H1 (cell line): ENCODE data around the gene BCAS1. TPM values are rescaled to one million over a fixed set of nuclear protein-coding genes. Genes with fewer than 3 reads are reported as not detected.

Experiments
- CEBPB ChIP-seq: IDR thresholded peaks from 2 replicates; pipeline ENCODE4 v1.6.1; 2012; ENCODE audit warnings: low read depth, low read length
- EP300 ChIP-seq, 2 experiments: IDR thresholded peaks; 1 replicate in 1 of 2; 2 replicates in 1 of 2; pipeline ENCODE4 v1.6.1; 2011 to 2012; ENCODE audit warnings: low read depth in 2 of 2, low read length in 2 of 2, mild to moderate bottlenecking in 2 of 2, borderline replicate concordance in 1 of 2, inconsistent platforms in 1 of 2, moderate library complexity in 1 of 2
- EZH2 ChIP-seq: fragments of 200-600 bp; sonication (generic); IDR thresholded peaks from 2 replicates; pipeline ENCODE4 v1.7.1; 2012; ENCODE audit warnings: low read depth, mild to moderate bottlenecking, moderate library complexity, low read length, inconsistent platforms; ENCODE audit not compliant: severe bottlenecking
- GTF2F1 ChIP-seq: IDR thresholded peaks from 2 replicates; pipeline ENCODE4 v1.6.1; 2012; ENCODE audit warnings: low read depth, low read length, improper control_type of control experiment, borderline replicate concordance
- NANOG ChIP-seq: IDR thresholded peaks from 2 replicates; pipeline ENCODE4 v1.6.1; 2011; ENCODE audit warnings: low read length, low read depth, mild to moderate bottlenecking, inconsistent platforms; ENCODE audit not compliant: insufficient read depth, poor library complexity, severe bottlenecking
- PHF8 ChIP-seq: fragments of 200-600 bp; sonication (generic); conservative IDR thresholded peaks from 2 replicates; pipeline ENCODE4 v1.7.1; 2012; ENCODE audit warnings: low read depth, mild to moderate bottlenecking, inconsistent platforms, low read length, moderate library complexity
- POLR2A ChIP-seq, 2 experiments: IDR thresholded peaks; 1 replicate in 1 of 2; 2 replicates in 1 of 2; pipeline ENCODE4 v1.6.1; 2011; ENCODE audit warnings: low read depth in 2 of 2, low read length in 2 of 2, mild to moderate bottlenecking in 2 of 2; ENCODE audit errors: control extremely low read depth in 1 of 2
- RBBP5 ChIP-seq: IDR thresholded peaks from 2 replicates; pipeline ENCODE4 v1.7.1; 2012; ENCODE audit warnings: low read depth, mild to moderate bottlenecking, inconsistent platforms, low read length, moderate library complexity, borderline replicate concordance
- RXRA ChIP-seq: IDR thresholded peaks from 2 replicates; pipeline ENCODE4 v1.6.1; 2011; ENCODE audit warnings: low read depth, mild to moderate bottlenecking, low read length, moderate library complexity; ENCODE audit not compliant: insufficient read depth
- SIN3A ChIP-seq, 2 experiments: IDR thresholded peaks in 1 of 2; conservative IDR thresholded peaks in 1 of 2; 2 replicates each; pipeline ENCODE4 v1.6.1; 2011 to 2012; ENCODE audit warnings: low read length in 2 of 2, improper control_type of control experiment in 1 of 2, low read depth in 1 of 2, mild to moderate bottlenecking in 1 of 2
- SP1 ChIP-seq: IDR thresholded peaks from 2 replicates; pipeline ENCODE4 v1.6.1; 2011; ENCODE audit warnings: low read depth, low read length
- ZNF274 ChIP-seq: IDR thresholded peaks from 2 replicates; pipeline ENCODE4 v1.7.0; 2012; ENCODE audit warnings: low read length, borderline replicate concordance; ENCODE audit errors: extremely low read depth
- polyA plus RNA-seq, 7 experiments: library from polyadenylated mRNA; depleted of rRNA in 3 of 7; stranded (reverse) in 5 of 7; unstranded in 2 of 7; fragments of >200 nt in 5 of 7; fragments of 200-250 nt in 2 of 7; gene quantifications; 1 replicate in 5 of 7; 2 replicates in 1 of 7; 4 replicates in 1 of 7; pipeline versions ENCODE4 v1.2.1 to v1.2.3, GENCODE V29; 2011 to 2013; ENCODE audit warnings: missing spikeins in 2 of 7, mixed read lengths in 2 of 7
- total RNA-seq: library from RNA; stranded (reverse); fragmentation: NEBNext Ultra II Directional; extraction: Animal tissue kit (Norgen Biotek cat#: 25700); gene quantifications from 2 replicates; pipeline ENCODE4 v1.2.1, GENCODE V29; 2021
- TF ChIP-seq, protein P1 (sequence below): IDR thresholded peaks from 2 replicates; pipeline ENCODE4 v1.6.1; 2011; ENCODE audit warnings: low read length, improper control_type of control experiment
- TF ChIP-seq, protein P2 (sequence below), 3 experiments: IDR thresholded peaks; 1 replicate in 2 of 3; 2 replicates in 1 of 3; pipeline versions ENCODE4 v1.5.1 to v1.6.1; 2011; ENCODE audit warnings: low read length in 3 of 3, mild to moderate bottlenecking in 3 of 3, inconsistent platforms in 2 of 3, low read depth in 1 of 3, moderate library complexity in 1 of 3; ENCODE audit not compliant: insufficient read depth in 1 of 3; ENCODE audit errors: control extremely low read depth in 1 of 3
- TF ChIP-seq, protein P3 (sequence below): IDR thresholded peaks from 2 replicates; pipeline ENCODE4 v1.6.1; 2011; ENCODE audit warnings: low read depth, mild to moderate bottlenecking, low read length; ENCODE audit not compliant: insufficient read depth

Gene BCAS1
- total and polyA plus RNA-seq, 2 of the 8 experiments (the other 6 are each of a cell fraction or from before 2014, with no cell fraction given), result 0.06 to 0.19 TPM

DNA sequence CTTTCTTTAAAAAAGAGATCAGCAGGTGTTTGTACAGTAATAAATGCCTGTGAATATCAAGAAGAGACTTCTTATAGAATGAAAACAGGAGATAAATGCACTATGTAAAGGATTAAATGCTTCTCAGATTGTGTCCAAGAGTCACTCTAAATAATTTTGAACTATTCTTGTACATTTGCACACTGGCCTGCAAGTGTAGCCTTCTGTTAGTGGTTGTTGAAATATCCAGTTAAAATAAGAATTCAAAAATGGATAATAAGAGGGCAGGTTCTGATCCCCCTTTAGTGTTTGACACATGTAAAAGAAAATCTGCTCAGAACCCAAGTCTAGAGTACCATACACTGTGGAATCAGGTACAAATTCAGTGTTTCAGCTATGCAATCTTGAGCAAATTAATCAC lies 91.9 kb downstream of the BCAS1 start (continued):
- TF ChIP-seq, protein P1, sequence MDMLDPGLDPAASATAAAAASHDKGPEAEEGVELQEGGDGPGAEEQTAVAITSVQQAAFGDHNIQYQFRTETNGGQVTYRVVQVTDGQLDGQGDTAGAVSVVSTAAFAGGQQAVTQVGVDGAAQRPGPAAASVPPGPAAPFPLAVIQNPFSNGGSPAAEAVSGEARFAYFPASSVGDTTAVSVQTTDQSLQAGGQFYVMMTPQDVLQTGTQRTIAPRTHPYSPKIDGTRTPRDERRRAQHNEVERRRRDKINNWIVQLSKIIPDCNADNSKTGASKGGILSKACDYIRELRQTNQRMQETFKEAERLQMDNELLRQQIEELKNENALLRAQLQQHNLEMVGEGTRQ, result no peak
- TF ChIP-seq, protein P2, sequence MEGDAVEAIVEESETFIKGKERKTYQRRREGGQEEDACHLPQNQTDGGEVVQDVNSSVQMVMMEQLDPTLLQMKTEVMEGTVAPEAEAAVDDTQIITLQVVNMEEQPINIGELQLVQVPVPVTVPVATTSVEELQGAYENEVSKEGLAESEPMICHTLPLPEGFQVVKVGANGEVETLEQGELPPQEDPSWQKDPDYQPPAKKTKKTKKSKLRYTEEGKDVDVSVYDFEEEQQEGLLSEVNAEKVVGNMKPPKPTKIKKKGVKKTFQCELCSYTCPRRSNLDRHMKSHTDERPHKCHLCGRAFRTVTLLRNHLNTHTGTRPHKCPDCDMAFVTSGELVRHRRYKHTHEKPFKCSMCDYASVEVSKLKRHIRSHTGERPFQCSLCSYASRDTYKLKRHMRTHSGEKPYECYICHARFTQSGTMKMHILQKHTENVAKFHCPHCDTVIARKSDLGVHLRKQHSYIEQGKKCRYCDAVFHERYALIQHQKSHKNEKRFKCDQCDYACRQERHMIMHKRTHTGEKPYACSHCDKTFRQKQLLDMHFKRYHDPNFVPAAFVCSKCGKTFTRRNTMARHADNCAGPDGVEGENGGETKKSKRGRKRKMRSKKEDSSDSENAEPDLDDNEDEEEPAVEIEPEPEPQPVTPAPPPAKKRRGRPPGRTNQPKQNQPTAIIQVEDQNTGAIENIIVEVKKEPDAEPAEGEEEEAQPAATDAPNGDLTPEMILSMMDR (IDR thresholded peaks at IDR 0.05; ENCODE audit: control extremely low read depth in 1 of 3, insufficient read depth in 1 of 3, low read depth in 1 of 3, low read length in 3 of 3), result no peak
- TF ChIP-seq SIN3A (conservative IDR thresholded peaks at IDR 0.05 in 1 of 2, IDR thresholded peaks at IDR 0.05 in 1 of 2; ENCODE audit: low read depth in 1 of 2, low read length in 2 of 2) (no peak), GTF2F1 (no peak), ZNF274 (no peak), CEBPB (no peak), NANOG (no peak), EZH2 (no peak), RBBP5 (no peak), RXRA (no peak), SP1 (no peak), EP300 (IDR thresholded peaks at IDR 0.05; ENCODE audit: borderline replicate concordance in 1 of 2, low read depth in 2 of 2, low read length in 2 of 2) (no peak), PHF8 (no peak), POLR2A (IDR thresholded peaks at IDR 0.05; ENCODE audit: control extremely low read depth in 1 of 2, low read depth in 2 of 2, low read length in 2 of 2) (no peak)
- TF ChIP-seq, protein P3, sequence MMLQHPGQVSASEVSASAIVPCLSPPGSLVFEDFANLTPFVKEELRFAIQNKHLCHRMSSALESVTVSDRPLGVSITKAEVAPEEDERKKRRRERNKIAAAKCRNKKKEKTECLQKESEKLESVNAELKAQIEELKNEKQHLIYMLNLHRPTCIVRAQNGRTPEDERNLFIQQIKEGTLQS, result no peak
